K562 (cell line): ENCODE measurements around the gene FBXL12. TPM values are rescaled to one million over a fixed set of nuclear protein-coding genes. Genes with fewer than 3 reads are reported as not detected.
A peak's percentile ranks its signal among the peaks of the same experiment; 100 is the strongest.

ENCODE experiments used
- ATAC-seq: fragments of 200-7000 bp; cut with Tn5 transposase; 3 replicates; pipeline ENCODE4 v1.9.1; 2020; ENCODE audit warnings: moderate library complexity
- BruUV-seq: library from RNA; stranded (reverse); fragments of 400-500 nt; replicated peaks from 2 replicates; lab custom pipeline; 2021; lab: Mats Ljungman, UMichigan
- CTCF ChIA-PET: fragments of 300-600 bp; formaldehyde crosslinking; extraction: SDS; loops from one replicate; lab custom pipeline; 2021; ENCODE audit warnings: low intra/inter-chr PET ratio; lab: Yijun Ruan, JAX
- POLR2A ChIA-PET: fragments of 300-600, 350-650 bp; sonication (Branson Sonifier 250); formaldehyde crosslinking; extraction: SDS; loops from one replicate; lab custom pipeline; 2021; ENCODE audit warnings: antibody characterized with exemption, inconsistent platforms; lab: Yijun Ruan, JAX
- DNase-seq, 4 experiments: peaks; one replicate each; pipeline versions ENCODE4 v3.0.0 to v3.0.0-alpha.2; 2011 to 2018; ENCODE audit warnings: low spot score in 3 of 4, mixed read lengths in 3 of 4; ENCODE audit errors: extremely low read depth in 1 of 4
- FAIRE-seq: peaks from 2 replicates; lab custom pipeline; 2011; peaks lifted over from hg19 to GRCh38; lab: Jason Lieb, UNC
- H2AFZ ChIP-seq: 2 replicates; pipeline ENCODE4 v1.6.0; 2011; ENCODE audit warnings: low read depth, low read length, control low read depth, inconsistent platforms
- H3K27ac ChIP-seq: fragments of 200-600 bp; 3 replicates; pipeline ENCODE4 v1.8.0; 2011; ENCODE audit warnings: low read depth, mild to moderate bottlenecking, control low read depth, inconsistent platforms, low read length, moderate library complexity, mixed read lengths; ENCODE audit errors: extremely low read depth
- H3K27me3 ChIP-seq, 2 experiments: fragments of 300-600 bp in 1 of 2; 2 replicates in 1 of 2; 3 replicates in 1 of 2; pipeline versions ENCODE4 v1.6.0 to v1.8.0; 2011; ENCODE audit warnings: inconsistent platforms in 2 of 2, low read length in 2 of 2, mild to moderate bottlenecking in 1 of 2, mixed read lengths in 1 of 2, moderate library complexity in 1 of 2; ENCODE audit not compliant: control insufficient read depth in 2 of 2, insufficient read depth in 2 of 2
- H3K36me3 ChIP-seq: fragments of 300-600 bp; 3 replicates; pipeline ENCODE4 v1.8.0; 2011; ENCODE audit warnings: mild to moderate bottlenecking, low read length, inconsistent platforms; ENCODE audit not compliant: control insufficient read depth, insufficient read depth
- H3K4me1 ChIP-seq, 2 experiments: fragments of 200-600 bp in 1 of 2; replicated peaks in 1 of 2; 2 replicates in 1 of 2; 3 replicates in 1 of 2; pipeline versions ENCODE4 v1.5.1 to v1.8.0; 2011; ENCODE audit warnings: inconsistent platforms in 2 of 2, low read length in 2 of 2, mild to moderate bottlenecking in 1 of 2, mixed read lengths in 1 of 2, moderate library complexity in 1 of 2; ENCODE audit not compliant: control insufficient read depth in 2 of 2, insufficient read depth in 2 of 2
- H3K4me2 ChIP-seq: 2 replicates; pipeline ENCODE4 v1.6.1; 2011; ENCODE audit warnings: low read length, control low read depth, inconsistent platforms, mixed read lengths; ENCODE audit not compliant: insufficient read depth
- H3K4me3 ChIP-seq: fragments of 200-600 bp; sonication (generic), shearing (Covaris generic); 2 replicates; pipeline ENCODE4 v1.5.1; 2016; ENCODE audit warnings: control low read depth, inconsistent platforms
- H3K79me2 ChIP-seq: fragments of 200-600 bp; 3 replicates; pipeline ENCODE4 v1.8.0; 2011; ENCODE audit warnings: low read length, inconsistent platforms; ENCODE audit not compliant: control insufficient read depth, insufficient read depth
- H3K9ac ChIP-seq, 2 experiments: 2 replicates each; pipeline versions ENCODE4 v1.6.0 to v1.6.1; 2011; ENCODE audit warnings: low read depth in 2 of 2, low read length in 2 of 2, control low read depth in 1 of 2, inconsistent platforms in 1 of 2, mild to moderate bottlenecking in 1 of 2, mixed read lengths in 1 of 2; ENCODE audit not compliant: insufficient read depth in 1 of 2
- H3K9me1 ChIP-seq: one replicate; pipeline ENCODE4 v1.6.0; 2011; ENCODE audit warnings: inconsistent platforms, mild to moderate bottlenecking, low read length, moderate library complexity; ENCODE audit not compliant: control insufficient read depth, insufficient read depth
- H3K9me3 ChIP-seq: replicated peaks from 2 replicates; pipeline ENCODE4 v1.5.1; 2011; ENCODE audit warnings: low read depth, low read length, inconsistent platforms; ENCODE audit not compliant: control insufficient read depth, insufficient read depth
- H4K20me1 ChIP-seq: replicated peaks from 2 replicates; pipeline ENCODE4 v1.6.1; 2011; ENCODE audit warnings: low read length, inconsistent platforms, mixed read lengths; ENCODE audit not compliant: control insufficient read depth, insufficient read depth
- POLR2G ChIP-seq: fragments of 200-400 bp; formaldehyde crosslinking; IDR thresholded peaks from 2 replicates; pipeline ENCODE4 v1.6.1; 2017; ENCODE audit warnings: low read depth, mild to moderate bottlenecking, antibody characterized with exemption, low read length, moderate library complexity
- WGBS: fragments of 100-300 bp; shearing (Covaris generic); methylation state at CpG from one replicate; pipeline ENCODE4 v1.1.6; 2016; ENCODE audit warnings: low coverage, mixed read lengths; ENCODE audit not compliant: insufficient coverage; ENCODE audit errors: missing lambda C conversion rate; 5-methylcytosine and 5-hydroxymethylcytosine counted together
- in situ Hi-C: fragments of 300-500 bp; cut with MboI; formaldehyde crosslinking; loops from 4 replicates; pipeline ENCODE4 v1.15.0; 2018; ENCODE audit warnings: inconsistent platforms, mixed read lengths
- intact Hi-C: fragments of 100-400 bp; cut with micrococcal nuclease; formaldehyde crosslinking; loops from 2 replicates; pipeline ENCODE4 v1.14.2; 2022
- polyA plus RNA-seq, 8 experiments: library from polyadenylated mRNA; depleted of rRNA in 4 of 8; stranded (reverse) in 5 of 8; unstranded in 3 of 8; fragments of >200 nt; fragmentation: Nextera tagmentation in 2 of 8; fragmentation: Illumina TruSeq in 1 of 8; extraction: Ambion mirVana in 2 of 8; extraction: Trizol in 1 of 8; gene quantifications; 2 replicates each; pipeline versions ENCODE4 v1.2.1 to v1.2.3, GENCODE V29; 2011 to 2014; ENCODE audit warnings: inconsistent platforms in 1 of 8, missing spikeins in 1 of 8
- total RNA-seq, 7 experiments: library from RNA; depleted of rRNA in 6 of 7; stranded (reverse); fragments of >200 nt in 6 of 7; fragmentation: Illumina TruSeq in 2 of 7; extraction: Trizol in 2 of 7; gene quantifications; 2 replicates each; pipeline versions ENCODE4 v1.2.1 to v1.2.3, GENCODE V29; 2011 to 2021; ENCODE audit warnings: low replicate concordance in 1 of 7
- TF ChIP-seq, protein P1 (sequence below): fragments of 200-400 bp; formaldehyde crosslinking; IDR thresholded peaks from 2 replicates; pipeline ENCODE4 v1.6.1; 2017; ENCODE audit warnings: mild to moderate bottlenecking, low read depth, low read length, moderate library complexity

The FBXL12 gene
- total and polyA plus RNA-seq, 9 of the 15 experiments (the other 6 are each of a cell fraction or from before 2014, with no cell fraction given) = 2.7 to 40.5 (median 26.5) TPM

- FAIRE-seq = no peak
- ChIA-PET POLR2A (interaction anchor here (0.6 to 0.9 kb wide), 2 partner anchors 10 to 19 kb away, joined by 3 read pairs; no protein-coding TSS in a partner anchor), CTCF (no interaction called here)
- Histone ChIP-seq H3K79me2 (no peaks in the 10 kb centered on the region), H3K27me3 (no peaks in the 10 kb centered on the region), H4K20me1 (peaks cover 10% of the 10 kb centered on the region), H3K27ac (no peak overlapping the region), H3K4me1 (peaks cover 0 to 35% of the 10 kb centered on the region in 2 experiments; a peak in 3 of 5 replicates), H3K36me3 (peaks cover 33% of the 10 kb centered on the region; the same call in 2 of the 3 replicates), H3K9me1 (peaks cover 7% of the 10 kb centered on the region), H3K4me3 (no peak overlapping the region), H3K9ac (peak overlapping the region in 1 of 2 experiments; percentile 43; a peak in 2 of 4 replicates), H3K9me3 (no peaks in the 10 kb centered on the region), H2AFZ (no peak overlapping the region), H3K4me2 (no peak overlapping the region)
- intact Hi-C loops (no loop called here), in situ Hi-C loops (no loop called here)
- TF ChIP-seq, protein P1, sequence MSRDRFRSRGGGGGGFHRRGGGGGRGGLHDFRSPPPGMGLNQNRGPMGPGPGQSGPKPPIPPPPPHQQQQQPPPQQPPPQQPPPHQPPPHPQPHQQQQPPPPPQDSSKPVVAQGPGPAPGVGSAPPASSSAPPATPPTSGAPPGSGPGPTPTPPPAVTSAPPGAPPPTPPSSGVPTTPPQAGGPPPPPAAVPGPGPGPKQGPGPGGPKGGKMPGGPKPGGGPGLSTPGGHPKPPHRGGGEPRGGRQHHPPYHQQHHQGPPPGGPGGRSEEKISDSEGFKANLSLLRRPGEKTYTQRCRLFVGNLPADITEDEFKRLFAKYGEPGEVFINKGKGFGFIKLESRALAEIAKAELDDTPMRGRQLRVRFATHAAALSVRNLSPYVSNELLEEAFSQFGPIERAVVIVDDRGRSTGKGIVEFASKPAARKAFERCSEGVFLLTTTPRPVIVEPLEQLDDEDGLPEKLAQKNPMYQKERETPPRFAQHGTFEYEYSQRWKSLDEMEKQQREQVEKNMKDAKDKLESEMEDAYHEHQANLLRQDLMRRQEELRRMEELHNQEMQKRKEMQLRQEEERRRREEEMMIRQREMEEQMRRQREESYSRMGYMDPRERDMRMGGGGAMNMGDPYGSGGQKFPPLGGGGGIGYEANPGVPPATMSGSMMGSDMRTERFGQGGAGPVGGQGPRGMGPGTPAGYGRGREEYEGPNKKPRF = no peak
- peak; percentile 1 for TF ChIP-seq POLR2G
- 75% methylated on average over 17 of the region's 19 CpGs for WGBS
- ATAC-seq = no peak
- no peak for DNase-seq
- BruUV-seq = no TSS peak
Measured at GRCh38 chr19:9850235-9850959, 31.5 kb upstream of the FBXL12 start.
